ENCODE results near the gene IFT172. TPM values are rescaled to one million over a fixed set of nuclear protein-coding genes. Genes with fewer than 3 reads are reported as not detected.
A peak's percentile ranks its signal among the peaks of the same experiment; 100 is the strongest.

The IFT172 gene
- total RNA-seq, 2 experiments from 2014 or later, result 9.3 to 9.8 TPM

- H3K36me3 Mint-ChIP-seq (ENCODE audit: low read depth), result peaks cover 3% of the 10 kb centered on the region
- H3K9me3 Mint-ChIP-seq, result peaks cover 6% of the 10 kb centered on the region
- H3K27ac Mint-ChIP-seq, result no peak overlapping the region
- POLR2A ChIA-PET, result interaction anchor here (0.7 kb wide), 1 partner anchor 179 kb away, joined by 12 read pairs; no protein-coding TSS in a partner anchor
- no peak for DNase-seq
- peaks cover 6% of the 10 kb centered on the region for H3K27me3 Mint-ChIP-seq
- H3K4me3 Mint-ChIP-seq, result no peak overlapping the region
- peaks cover 19% of the 10 kb centered on the region for H3K4me1 Mint-ChIP-seq
- CTCF ChIA-PET, result no interaction called here
These were observed 77.0 kb downstream of the IFT172 start for GRCh38 chr2:27412419-27413152.

DNA sequence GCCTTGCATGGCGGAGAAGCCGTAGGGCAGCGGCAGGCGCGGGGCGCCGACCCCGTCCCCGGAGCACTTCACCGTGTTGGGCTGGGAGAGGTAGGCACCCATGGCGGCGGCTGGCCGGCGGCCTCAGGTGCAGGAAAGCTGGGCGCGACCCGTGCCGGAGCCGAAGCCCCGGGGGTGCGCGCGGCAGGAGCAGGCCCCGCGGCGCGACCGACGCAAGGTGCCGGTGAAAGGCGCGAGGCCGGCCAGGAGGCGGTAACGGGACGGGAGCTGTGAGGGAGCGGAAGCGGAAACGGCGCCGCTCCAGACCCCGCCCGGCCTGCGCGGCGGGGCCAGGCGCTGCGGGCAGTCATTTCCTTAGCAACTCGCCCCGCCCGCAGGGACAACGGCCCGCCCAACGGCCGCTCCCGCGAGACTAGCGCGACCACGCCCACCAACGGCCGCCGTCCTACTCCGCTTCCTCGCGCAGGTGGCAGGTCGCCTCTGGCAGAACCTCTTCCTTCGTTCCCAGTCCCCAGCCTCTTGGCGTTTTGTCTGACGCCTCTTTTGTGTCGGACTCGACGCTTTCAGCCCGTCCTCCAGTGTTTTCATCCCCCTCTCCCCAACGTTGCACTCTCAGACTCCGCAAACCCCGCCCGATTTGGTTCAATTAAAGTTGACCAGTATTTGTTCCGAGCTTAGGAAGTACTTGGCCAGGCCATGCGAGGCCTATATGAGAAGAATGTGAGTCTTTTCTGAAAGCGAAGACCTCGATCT is 80.0 kb downstream of the IFT172 start, which contains the start of gene PPM1G:
Gene PPM1G, minus strand, starts transcription at position 271 of the 753 bp plus-strand sequence. Its CDS starts 169 bp downstream, at position 102.
- peak within 1 kb of the TSS; percentile 92 for H3K27ac Mint-ChIP-seq
- CTCF ChIA-PET, result interaction anchor here (0.6 to 2.9 kb wide), 13 partner anchors 11 to 274 kb away, joined by 3 to 12 read pairs (median 3); partner anchors contain the start of genes NRBP1 and SNX17
- H3K36me3 Mint-ChIP-seq (ENCODE audit: low read depth), result peaks cover 15% of the 10 kb centered on the region
- H3K9me3 Mint-ChIP-seq, result peaks cover 6% of the 10 kb centered on the region
- POLR2A ChIA-PET, result interaction anchor here (0.6 to 0.8 kb wide), 2 partner anchors 20 to 139 kb away, joined by 3 to 5 read pairs; partner anchors contain the start of gene NRBP1
- peak within 1 kb of the TSS; percentile 82 for H3K4me3 Mint-ChIP-seq
- DNase-seq, result peak; percentile 96
- peaks cover 6% of the 10 kb centered on the region for H3K27me3 Mint-ChIP-seq
- peaks cover 36% of the 10 kb centered on the region for H3K4me1 Mint-ChIP-seq

DNA sequence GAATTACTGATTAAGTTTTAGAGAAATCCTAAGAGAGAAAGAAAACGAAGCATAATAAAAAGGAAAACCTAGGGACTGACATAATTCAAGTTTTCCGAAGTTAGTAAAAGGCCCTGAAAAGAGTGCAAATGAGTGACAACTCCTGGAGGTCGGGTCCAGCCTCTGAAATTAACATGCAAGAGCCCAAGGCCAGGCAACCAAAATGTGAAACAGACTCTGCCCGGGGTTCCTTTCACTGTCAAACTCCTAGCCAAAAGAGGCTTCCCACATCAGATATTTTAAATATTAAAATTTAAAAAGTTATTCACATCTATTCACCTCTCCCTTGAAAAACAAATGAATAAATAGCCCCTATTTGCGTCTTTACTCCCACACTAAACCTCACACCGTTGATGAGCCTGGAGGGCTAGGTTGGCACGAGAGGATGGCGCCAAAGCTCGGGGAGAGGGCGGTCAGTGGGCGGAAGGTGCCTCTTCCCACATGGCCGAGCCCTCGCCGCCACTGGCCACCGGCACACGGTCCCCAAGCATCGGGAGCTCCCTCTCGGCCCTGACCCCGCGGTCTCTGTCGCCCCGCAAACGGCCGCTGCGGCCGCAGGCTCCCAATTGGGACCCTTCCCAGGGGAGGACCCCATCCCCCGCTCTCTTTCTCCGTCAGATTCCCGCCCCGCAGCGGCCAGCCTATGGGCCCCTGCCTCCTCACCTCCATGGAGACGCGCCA is 80.8 kb downstream of the IFT172 start:
- Mint-ChIP-seq H3K9me3 (peaks cover 6% of the 10 kb centered on the region), H3K27ac (peak overlapping the region; percentile 89), H3K27me3 (peaks cover 6% of the 10 kb centered on the region), H3K36me3 (ENCODE audit: low read depth) (peaks cover 18% of the 10 kb centered on the region), H3K4me3 (peak overlapping the region; percentile 82), H3K4me1 (peaks cover 38% of the 10 kb centered on the region)
- DNase-seq, result peak; percentile 25
- ChIA-PET POLR2A (interaction anchor here (0.8 kb wide), 1 partner anchor 20 kb away, joined by 5 read pairs; the partner anchor contains the start of gene NRBP1), CTCF (interaction anchor here (0.6 to 2.9 kb wide), 8 partner anchors 12 to 274 kb away, joined by 3 to 12 read pairs (median 4); partner anchors contain the start of genes NRBP1 and SNX17)

- POLR2A ChIA-PET, result no interaction called here
- H3K4me1 Mint-ChIP-seq, result peaks cover 43% of the 10 kb centered on the region
- CTCF ChIA-PET, result interaction anchor here (0.6 to 2.9 kb wide), 4 partner anchors 9 to 417 kb away, joined by 3 to 12 read pairs (median 5); partner anchors contain the start of genes EIF2B4 and NRBP1
- H3K4me3 Mint-ChIP-seq, result peak overlapping the region; percentile 82
- DNase-seq, result no peak
- peaks cover 19% of the 10 kb centered on the region for H3K36me3 Mint-ChIP-seq (ENCODE audit: low read depth)
- H3K9me3 Mint-ChIP-seq, result peaks cover 6% of the 10 kb centered on the region
- H3K27me3 Mint-ChIP-seq, result peaks cover 6% of the 10 kb centered on the region
- H3K27ac Mint-ChIP-seq, result peak overlapping the region; percentile 89
These were observed 81.6 kb downstream of the IFT172 start for GRCh38 chr2:27407798-27408491.

GRCh38 chr2:27400348-27401135 is 89.0 kb downstream of the IFT172 start:
- Mint-ChIP-seq H3K9me3 (no peaks in the 10 kb centered on the region), H3K27ac (peak overlapping the region; percentile 64), H3K27me3 (no peaks in the 10 kb centered on the region), H3K4me1 (peaks cover 45% of the 10 kb centered on the region), H3K4me3 (no peak overlapping the region), H3K36me3 (ENCODE audit: low read depth) (peaks cover 30% of the 10 kb centered on the region)
- ChIA-PET POLR2A (no interaction called here), CTCF (interaction anchor here (0.5 to 1.3 kb wide), 3 partner anchors 19 to 283 kb away, joined by 3 read pairs; no protein-coding TSS in a partner anchor)
- no peak for DNase-seq

DNA sequence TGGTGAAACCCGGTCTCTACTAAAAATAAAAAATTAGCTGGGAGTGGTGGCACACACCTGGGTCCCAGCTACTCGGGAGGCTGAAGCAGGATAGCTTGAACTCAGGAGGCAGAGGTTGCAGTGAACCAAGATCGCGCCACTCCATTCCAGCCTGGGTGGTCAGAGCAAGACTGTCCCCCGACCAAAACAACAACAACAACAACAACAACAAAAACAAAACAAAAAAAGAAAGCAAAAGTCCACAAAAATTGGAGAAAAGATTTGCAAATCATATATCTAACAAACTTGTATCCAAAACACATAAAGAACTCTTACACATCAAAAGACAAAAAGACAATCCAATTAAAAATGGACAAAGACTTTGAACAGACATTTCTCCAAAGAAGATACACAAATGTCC is 90.6 kb downstream of the IFT172 start:
- no peak overlapping the region for H3K4me3 Mint-ChIP-seq
- CTCF ChIA-PET, result interaction anchor here (0.9 to 1.6 kb wide), 2 partner anchors 8 to 11 kb away, joined by 3 to 5 read pairs; partner anchors contain the start of gene PPM1G
- H3K27ac Mint-ChIP-seq, result no peak overlapping the region

More for the DNA sequence above, 90.6 kb downstream of the IFT172 start:
- H3K9me3 Mint-ChIP-seq, result no peaks in the 10 kb centered on the region
- H3K27me3 Mint-ChIP-seq, result no peaks in the 10 kb centered on the region
- DNase-seq, result no peak
- peaks cover 40% of the 10 kb centered on the region for H3K4me1 Mint-ChIP-seq
- POLR2A ChIA-PET, result no interaction called here
- H3K36me3 Mint-ChIP-seq (ENCODE audit: low read depth), result peaks cover 29% of the 10 kb centered on the region

Other genes with a start within 250 kb of the IFT172 start
- gene SLC30A3, start 226.7 kb downstream of the IFT172 start, total RNA-seq, result under 1 TPM; 0.23 to 0.45 TPM
- not detected for gene DNAJC5G, start 214.3 kb downstream of the IFT172 start, total RNA-seq
- not detected for gene TRIM54, start 207.3 kb downstream of the IFT172 start, total RNA-seq
- gene UCN, start 181.3 kb downstream of the IFT172 start, total RNA-seq, result 1 to 10 TPM; 2.3 to 2.8 TPM
- 10 to 100 TPM; 80.8 to 83.6 TPM for gene MPV17, start 166.6 kb downstream of the IFT172 start, total RNA-seq
- 10 to 100 TPM; 54.3 to 59.0 TPM for gene GTF3C2, start 133.0 kb downstream of the IFT172 start, total RNA-seq
- gene EIF2B4, start 119.4 kb downstream of the IFT172 start, total RNA-seq, result 10 to 100 TPM; 40.9 to 42.2 TPM
- 100 to 1,000 TPM; 109 to 120 TPM for gene SNX17, start 119.1 kb downstream of the IFT172 start, total RNA-seq
- gene ZNF513, start 109.0 kb downstream of the IFT172 start, total RNA-seq, result 10 to 100 TPM; 14.3 to 15.4 TPM
- 100 to 1,000 TPM; 109 TPM for gene PPM1G, start 80.2 kb downstream of the IFT172 start, total RNA-seq
- 10 to 100 TPM; 77.1 to 82.3 TPM for gene NRBP1, start 61.1 kb downstream of the IFT172 start, total RNA-seq
- gene KRTCAP3, start 47.4 kb downstream of the IFT172 start, total RNA-seq, result 1 to 10 TPM; 7.1 to 8.3 TPM
- gene FNDC4, start 5.5 kb upstream of the IFT172 start, total RNA-seq, result not detected
- not detected for gene GCKR, start 7.1 kb upstream of the IFT172 start, total RNA-seq
- 10 to 100 TPM; 42.3 to 51.5 TPM for gene ZNF512, start 93.3 kb upstream of the IFT172 start, total RNA-seq
- gene CCDC121, start 139.3 kb upstream of the IFT172 start, total RNA-seq, result 1 to 10 TPM in 1 of 2 experiments, under 1 TPM in 1; 1.00 to 1.2 TPM
- 10 to 100 TPM; 36.3 to 44.1 TPM for gene GPN1, start 139.3 kb upstream of the IFT172 start, total RNA-seq
- gene SUPT7L, start 173.9 kb upstream of the IFT172 start, total RNA-seq, result 10 to 100 TPM; 34.5 to 36.2 TPM
- gene SLC4A1AP, start 174.1 kb upstream of the IFT172 start, total RNA-seq, result 10 to 100 TPM; 22.7 to 23.5 TPM

Data from activated CD4-positive, alpha-beta T cell treated with anti-CD3 and anti-CD28 coated beads, Interleukin-2, amount 10 ng/mL, durations not matched to agents 7 days and 5 days (primary cell).